Epithelial cell of proximal tubule (primary cell): ENCODE measurements around the gene DGKI. TPM values are rescaled to one million over a fixed set of nuclear protein-coding genes. Genes with fewer than 3 reads are reported as not detected.

Experiments
- DNase-seq: peaks from one replicate; pipeline ENCODE4 v3.0.0-alpha.2; 2011; ENCODE audit warnings: low read depth
- H3K4me3 ChIP-seq: 2 replicates; pipeline ENCODE4 v1.5.1; 2011; ENCODE audit warnings: low read depth, mild to moderate bottlenecking, low read length
- total RNA-seq: library from RNA; depleted of rRNA; stranded (reverse); fragments of >200 nt; gene quantifications from 2 replicates; pipeline ENCODE4 v1.2.3, GENCODE V29; 2015
- TF ChIP-seq, protein P1 (sequence below): conservative IDR thresholded peaks from 2 replicates; pipeline ENCODE4 v1.5.1; 2012; ENCODE audit warnings: low read depth, mild to moderate bottlenecking, low read length

DGKI gene
- total RNA-seq, 1 donor from 2014 or later: 0.69 TPM

GRCh38 chr7:137480401-137480800 is 366.4 kb downstream of the DGKI start:
- TF ChIP-seq, protein P1, sequence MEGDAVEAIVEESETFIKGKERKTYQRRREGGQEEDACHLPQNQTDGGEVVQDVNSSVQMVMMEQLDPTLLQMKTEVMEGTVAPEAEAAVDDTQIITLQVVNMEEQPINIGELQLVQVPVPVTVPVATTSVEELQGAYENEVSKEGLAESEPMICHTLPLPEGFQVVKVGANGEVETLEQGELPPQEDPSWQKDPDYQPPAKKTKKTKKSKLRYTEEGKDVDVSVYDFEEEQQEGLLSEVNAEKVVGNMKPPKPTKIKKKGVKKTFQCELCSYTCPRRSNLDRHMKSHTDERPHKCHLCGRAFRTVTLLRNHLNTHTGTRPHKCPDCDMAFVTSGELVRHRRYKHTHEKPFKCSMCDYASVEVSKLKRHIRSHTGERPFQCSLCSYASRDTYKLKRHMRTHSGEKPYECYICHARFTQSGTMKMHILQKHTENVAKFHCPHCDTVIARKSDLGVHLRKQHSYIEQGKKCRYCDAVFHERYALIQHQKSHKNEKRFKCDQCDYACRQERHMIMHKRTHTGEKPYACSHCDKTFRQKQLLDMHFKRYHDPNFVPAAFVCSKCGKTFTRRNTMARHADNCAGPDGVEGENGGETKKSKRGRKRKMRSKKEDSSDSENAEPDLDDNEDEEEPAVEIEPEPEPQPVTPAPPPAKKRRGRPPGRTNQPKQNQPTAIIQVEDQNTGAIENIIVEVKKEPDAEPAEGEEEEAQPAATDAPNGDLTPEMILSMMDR: no peak
- no peak for DNase-seq
- no peak overlapping the region for H3K4me3 ChIP-seq

DNA sequence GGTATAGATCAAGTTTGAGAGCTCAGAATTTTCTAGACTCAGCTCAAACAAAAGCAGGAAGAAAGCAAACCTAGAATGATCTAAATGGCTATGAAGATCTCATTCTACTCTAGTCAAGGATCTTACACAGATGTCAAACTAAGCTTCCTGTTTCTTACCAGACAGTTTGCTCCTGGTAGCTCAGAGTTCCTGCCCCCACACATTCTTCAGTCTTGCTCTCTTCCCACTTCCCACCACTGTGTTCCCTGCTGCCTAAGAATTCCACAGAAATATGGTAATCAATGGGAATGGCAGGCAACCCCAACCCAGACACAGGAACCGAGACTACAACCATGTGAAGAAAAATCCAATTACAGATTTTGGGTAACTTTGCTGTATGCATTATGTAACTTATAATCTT is 369.8 kb downstream of the DGKI start:
- TF ChIP-seq, protein P1: no peak
- no peak overlapping the region for H3K4me3 ChIP-seq
- no peak for DNase-seq

DNA sequence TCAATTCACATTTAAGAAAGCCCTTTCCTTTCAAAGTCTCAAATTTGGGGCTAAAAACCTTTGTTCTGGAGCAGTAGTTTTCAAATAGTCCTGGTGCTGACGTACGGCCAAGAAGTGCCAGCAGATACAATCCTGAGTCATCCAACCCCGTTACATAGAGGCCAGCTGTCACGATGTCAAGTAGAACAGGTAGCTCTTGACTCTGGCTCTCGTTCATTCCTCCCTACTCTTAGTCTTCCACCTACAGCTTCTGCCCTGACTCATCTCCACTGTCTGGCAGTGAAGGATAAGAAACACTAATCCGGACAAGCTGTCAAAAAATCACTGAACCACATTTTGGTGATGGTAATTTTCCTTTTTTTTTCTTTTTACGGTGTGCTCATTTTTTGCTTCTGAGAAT is 370.8 kb downstream of the DGKI start:
- no peak for DNase-seq
- TF ChIP-seq, protein P1: no peak

GRCh38 chr7:137474540-137475026 is 372.2 kb downstream of the DGKI start:
- no peak for DNase-seq
- TF ChIP-seq, protein P1: no peak

More for the DNA sequence above, 370.8 kb downstream of the DGKI start:
- no peak overlapping the region for H3K4me3 ChIP-seq

GRCh38 chr7:137471128-137471527 is 375.6 kb downstream of the DGKI start:
- TF ChIP-seq, protein P1: no peak
- no peak for DNase-seq

More at GRCh38 chr7:137474540-137475026, 372.2 kb downstream of the DGKI start:
- no peak overlapping the region for H3K4me3 ChIP-seq

DNA sequence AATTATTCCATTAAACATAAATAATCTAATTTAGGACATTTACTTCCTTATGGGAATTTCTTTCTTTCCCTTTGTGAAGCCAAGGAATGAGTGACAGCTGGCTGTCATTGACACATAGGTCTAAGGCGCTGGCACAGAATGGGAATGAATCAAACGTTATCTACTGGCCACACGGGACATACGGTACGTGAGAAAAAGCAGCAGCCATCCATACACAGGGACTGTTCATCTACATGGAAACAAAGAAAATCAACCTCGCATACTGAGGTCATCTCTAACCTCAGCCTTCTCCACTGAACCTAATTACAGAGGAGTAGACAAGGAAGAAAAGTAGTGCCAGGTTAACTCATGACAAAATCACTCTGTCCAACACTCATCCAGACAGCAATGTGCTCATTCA is 376.9 kb downstream of the DGKI start:
- DNase-seq: no peak
- H3K4me3 ChIP-seq: no peak overlapping the region
- TF ChIP-seq, protein P1: no peak

More at GRCh38 chr7:137471128-137471527, 375.6 kb downstream of the DGKI start:
- no peak overlapping the region for H3K4me3 ChIP-seq

DNA sequence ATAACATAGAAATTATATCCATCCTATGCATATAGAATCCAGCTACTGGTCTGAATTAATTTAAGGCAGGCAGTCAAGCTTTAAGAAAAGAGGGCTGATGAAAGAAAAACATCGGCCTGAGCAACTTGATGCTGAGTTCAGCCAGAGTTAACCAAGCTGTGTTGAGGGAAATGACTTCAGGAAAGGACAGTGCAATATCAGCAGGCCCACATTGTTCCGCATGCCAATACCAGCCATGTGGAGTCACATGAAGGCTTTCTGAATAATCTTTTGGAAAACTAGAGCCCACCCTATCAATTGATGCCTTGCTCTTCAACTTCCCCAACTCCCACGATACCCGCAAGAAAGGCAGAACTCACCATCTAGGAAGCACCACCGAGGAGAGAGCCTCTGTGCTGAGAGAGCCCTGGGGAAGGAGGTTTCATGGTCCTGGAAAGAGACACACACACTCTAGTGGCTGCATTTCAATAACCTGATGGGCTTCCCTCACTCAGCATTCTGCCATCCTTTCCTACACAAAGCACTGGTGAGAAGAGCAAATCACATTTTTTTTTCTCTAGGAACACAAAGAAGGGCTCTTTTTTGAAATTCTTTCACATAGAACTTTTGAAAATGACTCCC is 377.5 kb downstream of the DGKI start:
- H3K4me3 ChIP-seq: no peak overlapping the region
- TF ChIP-seq, protein P1: no peak
- DNase-seq: no peak
